Measurements from ENCODE around the gene KRT86. TPM values are rescaled to one million over a fixed set of nuclear protein-coding genes. Genes with fewer than 3 reads are reported as not detected.

Gene KRT86
- polyA plus RNA-seq, 2 of the 4 experiments (the other 2 are of a cell fraction) = 23.5 to 378 TPM

DNA sequence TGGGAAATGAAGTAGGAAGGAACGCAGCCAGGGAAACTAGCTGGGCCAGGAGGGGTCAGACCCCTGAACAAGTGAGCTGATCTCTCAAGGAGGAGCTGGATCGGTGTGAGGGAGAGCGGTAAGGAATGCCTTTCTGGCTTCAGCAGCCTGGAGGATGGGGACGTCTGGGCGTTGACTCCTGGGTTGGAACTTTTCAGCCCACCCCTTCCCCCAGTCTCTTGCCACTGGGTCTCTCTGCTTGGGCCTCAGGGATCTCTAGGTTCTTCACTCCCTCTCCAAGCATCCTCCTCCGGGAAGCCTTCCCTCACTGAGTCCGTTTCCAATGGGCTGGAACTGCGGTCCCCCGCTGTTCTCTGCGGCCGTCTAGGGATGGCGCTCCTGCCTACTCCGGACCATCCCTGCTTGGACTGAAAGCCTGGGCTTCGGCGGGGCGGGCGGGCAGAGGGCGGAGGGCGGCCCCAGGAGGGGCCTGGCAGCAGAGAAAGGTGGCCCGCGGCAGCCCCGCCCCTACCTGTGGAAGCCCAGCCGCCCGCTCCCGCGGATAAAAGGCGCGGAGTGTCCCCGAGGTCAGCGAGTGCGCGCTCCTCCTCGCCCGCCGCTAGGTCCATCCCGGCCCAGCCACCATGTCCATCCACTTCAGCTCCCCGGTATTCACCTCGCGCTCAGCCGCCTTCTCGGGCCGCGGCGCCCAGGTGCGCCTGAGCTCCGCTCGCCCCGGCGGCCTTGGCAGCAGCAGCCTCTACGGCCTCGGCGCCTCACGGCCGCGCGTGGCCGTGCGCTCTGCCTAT, 41.6 kb upstream of the KRT86 start, which contains the start of gene KRT7:
KRT7 (plus strand) TSS at position 570 of the 788 bp plus-strand sequence; CDS start at position 624, 54 bp downstream.
- no peaks in the 10 kb centered on the region for H3K9me3 ChIP-seq
- H3K4me1 ChIP-seq = peaks cover 70% of the 10 kb centered on the region
- CTCF ChIA-PET = interaction anchor here (0.7 to 13.1 kb wide), 18 partner anchors 10 to 647 kb away, joined by 3 to 182 read pairs (median 5); partner anchors contain the start of gene KRT80
- DNase-seq (ENCODE audit: low read depth in 1 of 2, low spot score in 1 of 2) (peak; percentile 90 to 94), ATAC-seq (peak; percentile 71 to 80), FAIRE-seq (peak; percentile 39)
- H3K4me3 ChIP-seq = peak within 1 kb of the TSS; percentile 93
- POLR2A ChIA-PET = interaction anchor here (0.6 to 5.7 kb wide), 18 partner anchors 9 to 95 kb away, joined by 3 to 43 read pairs (median 5); partner anchors contain the start of gene KRT80
- 0% methylated on average over 19 of the region's 58 CpGs for WGBS (ENCODE audit: missing lambda C conversion rate)
- H3K27ac ChIP-seq = peak within 1 kb of the TSS; percentile 97
- H3K4me2 ChIP-seq = peak within 1 kb of the TSS; percentile 99
- TF ChIP-seq SMC3 (IDR thresholded peaks at IDR 0.05) (peak; percentile 44; the same call in 2 of the 3 replicates), RAD21 (conservative IDR thresholded peaks at IDR 0.05 in 1 of 2, IDR thresholded peaks at IDR 0.05 in 1 of 2) (peak; percentile 54 to 68), CHD2 (IDR thresholded peaks at IDR 0.05; ENCODE audit: low read length, partially characterized antibody) (no peak), TP53 (CRISPR knock-in tag; IDR thresholded peaks at IDR 0.05) (0 out of 2 replicates have a peak, but pooled peaks have one; percentile 32), RFX5 (IDR thresholded peaks at IDR 0.05) (no peak), RNF2 (IDR thresholded peaks at IDR 0.05; ENCODE audit: borderline replicate concordance, low read depth) (no peak), FOXS1 (CRISPR knock-in tag; IDR thresholded peaks at IDR 0.05) (no peak), JUN (IDR thresholded peaks at IDR 0.05) (peak; percentile 99 to 100), NR3C1 (IDR thresholded peaks at IDR 0.05) (no peak), CEBPB (IDR thresholded peaks at IDR 0.05) (no peak; a peak in 1 of 4 replicates), ZNF302 (CRISPR knock-in tag; IDR thresholded peaks at IDR 0.05) (no peak), HDAC2 (IDR thresholded peaks at IDR 0.05) (no peak), ZSCAN20 (CRISPR knock-in tag; IDR thresholded peaks at IDR 0.05) (no peak), EHF (CRISPR knock-in tag; IDR thresholded peaks at IDR 0.05) (no peak), CBX8 (IDR thresholded peaks at IDR 0.05) (no peak), FOSL2 (IDR thresholded peaks at IDR 0.05) (no peak), FOSL2 (CRISPR knock-in tag; IDR thresholded peaks at IDR 0.05) (0 out of 2 replicates have a peak, but pooled peaks have one; percentile 1), JUNB (IDR thresholded peaks at IDR 0.05) (0 out of 2 replicates have a peak, but pooled peaks have one; percentile 11), SREBF2 (IDR thresholded peaks at IDR 0.05) (no peak), POLR2AphosphoS2 (conservative IDR thresholded peaks at IDR 0.05; ENCODE audit: low read length) (no peak), NPAS2 (CRISPR knock-in tag; IDR thresholded peaks at IDR 0.05; ENCODE audit: borderline replicate concordance) (no peak), CBX2 (IDR thresholded peaks at IDR 0.05; ENCODE audit: borderline replicate concordance, low read depth) (no peak), EP300 (IDR thresholded peaks at IDR 0.05) (0 out of 5 replicates have a peak, but pooled peaks of 1 of the 2 experiments have one; percentile 19), RARB (CRISPR knock-in tag; IDR thresholded peaks at IDR 0.05) (no peak; the same call in 1 of the 2 replicates), BHLHE40 (IDR thresholded peaks at IDR 0.05; ENCODE audit: low read depth, low read length) (no peak), HEYL (CRISPR knock-in tag; IDR thresholded peaks at IDR 0.05) (no peak)
- TF ChIP-seq, protein P1, sequence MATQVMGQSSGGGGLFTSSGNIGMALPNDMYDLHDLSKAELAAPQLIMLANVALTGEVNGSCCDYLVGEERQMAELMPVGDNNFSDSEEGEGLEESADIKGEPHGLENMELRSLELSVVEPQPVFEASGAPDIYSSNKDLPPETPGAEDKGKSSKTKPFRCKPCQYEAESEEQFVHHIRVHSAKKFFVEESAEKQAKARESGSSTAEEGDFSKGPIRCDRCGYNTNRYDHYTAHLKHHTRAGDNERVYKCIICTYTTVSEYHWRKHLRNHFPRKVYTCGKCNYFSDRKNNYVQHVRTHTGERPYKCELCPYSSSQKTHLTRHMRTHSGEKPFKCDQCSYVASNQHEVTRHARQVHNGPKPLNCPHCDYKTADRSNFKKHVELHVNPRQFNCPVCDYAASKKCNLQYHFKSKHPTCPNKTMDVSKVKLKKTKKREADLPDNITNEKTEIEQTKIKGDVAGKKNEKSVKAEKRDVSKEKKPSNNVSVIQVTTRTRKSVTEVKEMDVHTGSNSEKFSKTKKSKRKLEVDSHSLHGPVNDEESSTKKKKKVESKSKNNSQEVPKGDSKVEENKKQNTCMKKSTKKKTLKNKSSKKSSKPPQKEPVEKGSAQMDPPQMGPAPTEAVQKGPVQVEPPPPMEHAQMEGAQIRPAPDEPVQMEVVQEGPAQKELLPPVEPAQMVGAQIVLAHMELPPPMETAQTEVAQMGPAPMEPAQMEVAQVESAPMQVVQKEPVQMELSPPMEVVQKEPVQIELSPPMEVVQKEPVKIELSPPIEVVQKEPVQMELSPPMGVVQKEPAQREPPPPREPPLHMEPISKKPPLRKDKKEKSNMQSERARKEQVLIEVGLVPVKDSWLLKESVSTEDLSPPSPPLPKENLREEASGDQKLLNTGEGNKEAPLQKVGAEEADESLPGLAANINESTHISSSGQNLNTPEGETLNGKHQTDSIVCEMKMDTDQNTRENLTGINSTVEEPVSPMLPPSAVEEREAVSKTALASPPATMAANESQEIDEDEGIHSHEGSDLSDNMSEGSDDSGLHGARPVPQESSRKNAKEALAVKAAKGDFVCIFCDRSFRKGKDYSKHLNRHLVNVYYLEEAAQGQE (IDR thresholded peaks at IDR 0.05) = no peak; the same call in 1 of the 2 replicates
- TF ChIP-seq, protein P2, sequence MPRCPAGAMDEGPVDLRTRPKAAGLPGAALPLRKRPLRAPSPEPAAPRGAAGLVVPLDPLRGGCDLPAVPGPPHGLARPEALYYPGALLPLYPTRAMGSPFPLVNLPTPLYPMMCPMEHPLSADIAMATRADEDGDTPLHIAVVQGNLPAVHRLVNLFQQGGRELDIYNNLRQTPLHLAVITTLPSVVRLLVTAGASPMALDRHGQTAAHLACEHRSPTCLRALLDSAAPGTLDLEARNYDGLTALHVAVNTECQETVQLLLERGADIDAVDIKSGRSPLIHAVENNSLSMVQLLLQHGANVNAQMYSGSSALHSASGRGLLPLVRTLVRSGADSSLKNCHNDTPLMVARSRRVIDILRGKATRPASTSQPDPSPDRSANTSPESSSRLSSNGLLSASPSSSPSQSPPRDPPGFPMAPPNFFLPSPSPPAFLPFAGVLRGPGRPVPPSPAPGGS (IDR thresholded peaks at IDR 0.05) = peak; percentile 99
- TF ChIP-seq, protein P3, sequence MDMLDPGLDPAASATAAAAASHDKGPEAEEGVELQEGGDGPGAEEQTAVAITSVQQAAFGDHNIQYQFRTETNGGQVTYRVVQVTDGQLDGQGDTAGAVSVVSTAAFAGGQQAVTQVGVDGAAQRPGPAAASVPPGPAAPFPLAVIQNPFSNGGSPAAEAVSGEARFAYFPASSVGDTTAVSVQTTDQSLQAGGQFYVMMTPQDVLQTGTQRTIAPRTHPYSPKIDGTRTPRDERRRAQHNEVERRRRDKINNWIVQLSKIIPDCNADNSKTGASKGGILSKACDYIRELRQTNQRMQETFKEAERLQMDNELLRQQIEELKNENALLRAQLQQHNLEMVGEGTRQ (IDR thresholded peaks at IDR 0.05) = no peak
- TF ChIP-seq, protein P4, sequence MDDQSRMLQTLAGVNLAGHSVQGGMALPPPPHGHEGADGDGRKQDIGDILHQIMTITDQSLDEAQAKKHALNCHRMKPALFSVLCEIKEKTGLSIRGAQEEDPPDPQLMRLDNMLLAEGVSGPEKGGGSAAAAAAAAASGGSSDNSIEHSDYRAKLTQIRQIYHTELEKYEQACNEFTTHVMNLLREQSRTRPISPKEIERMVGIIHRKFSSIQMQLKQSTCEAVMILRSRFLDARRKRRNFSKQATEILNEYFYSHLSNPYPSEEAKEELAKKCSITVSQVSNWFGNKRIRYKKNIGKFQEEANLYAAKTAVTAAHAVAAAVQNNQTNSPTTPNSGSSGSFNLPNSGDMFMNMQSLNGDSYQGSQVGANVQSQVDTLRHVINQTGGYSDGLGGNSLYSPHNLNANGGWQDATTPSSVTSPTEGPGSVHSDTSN (IDR thresholded peaks at IDR 0.05) = peak; percentile 79
- TF ChIP-seq, protein P5, sequence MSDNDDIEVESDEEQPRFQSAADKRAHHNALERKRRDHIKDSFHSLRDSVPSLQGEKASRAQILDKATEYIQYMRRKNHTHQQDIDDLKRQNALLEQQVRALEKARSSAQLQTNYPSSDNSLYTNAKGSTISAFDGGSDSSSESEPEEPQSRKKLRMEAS (IDR thresholded peaks at IDR 0.05) = peak; percentile 63; the same call in 1 of the 2 replicates
- TF ChIP-seq, protein P6, sequence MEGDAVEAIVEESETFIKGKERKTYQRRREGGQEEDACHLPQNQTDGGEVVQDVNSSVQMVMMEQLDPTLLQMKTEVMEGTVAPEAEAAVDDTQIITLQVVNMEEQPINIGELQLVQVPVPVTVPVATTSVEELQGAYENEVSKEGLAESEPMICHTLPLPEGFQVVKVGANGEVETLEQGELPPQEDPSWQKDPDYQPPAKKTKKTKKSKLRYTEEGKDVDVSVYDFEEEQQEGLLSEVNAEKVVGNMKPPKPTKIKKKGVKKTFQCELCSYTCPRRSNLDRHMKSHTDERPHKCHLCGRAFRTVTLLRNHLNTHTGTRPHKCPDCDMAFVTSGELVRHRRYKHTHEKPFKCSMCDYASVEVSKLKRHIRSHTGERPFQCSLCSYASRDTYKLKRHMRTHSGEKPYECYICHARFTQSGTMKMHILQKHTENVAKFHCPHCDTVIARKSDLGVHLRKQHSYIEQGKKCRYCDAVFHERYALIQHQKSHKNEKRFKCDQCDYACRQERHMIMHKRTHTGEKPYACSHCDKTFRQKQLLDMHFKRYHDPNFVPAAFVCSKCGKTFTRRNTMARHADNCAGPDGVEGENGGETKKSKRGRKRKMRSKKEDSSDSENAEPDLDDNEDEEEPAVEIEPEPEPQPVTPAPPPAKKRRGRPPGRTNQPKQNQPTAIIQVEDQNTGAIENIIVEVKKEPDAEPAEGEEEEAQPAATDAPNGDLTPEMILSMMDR (IDR thresholded peaks at IDR 0.05) = peak; percentile 49
